HG03342 (cell line): Measurements from ENCODE around the gene SLC12A2.

Experiments used
- ATAC-seq: cut with Tn5 transposase; IDR thresholded peaks from one replicate; pipeline ENCODE4 v1.9.1; 2021; ENCODE audit warnings: mild to moderate bottlenecking, moderate library complexity; ENCODE audit not compliant: unreplicated experiment

The SLC12A2 gene

DNA sequence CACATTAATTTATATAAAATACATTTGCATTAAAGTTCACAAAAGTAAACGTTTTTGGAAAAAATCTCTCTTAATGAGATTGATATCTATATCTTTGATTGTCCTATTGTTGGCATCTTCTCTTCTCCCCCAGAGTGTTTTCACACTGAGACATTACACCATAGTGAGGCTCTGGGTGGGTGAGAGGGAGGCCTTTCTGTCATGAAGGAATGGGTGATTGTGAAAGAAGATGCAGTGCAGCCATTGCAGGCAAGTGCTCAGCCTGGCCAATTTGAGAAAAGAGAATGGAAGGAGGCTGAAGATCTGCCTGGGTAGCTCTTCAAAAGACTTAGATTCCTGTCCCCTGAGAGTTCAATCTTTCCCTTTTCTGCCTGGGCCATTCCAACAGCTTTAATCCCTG, 140.8 kb downstream of the SLC12A2 start:
- no peak for ATAC-seq

DNA sequence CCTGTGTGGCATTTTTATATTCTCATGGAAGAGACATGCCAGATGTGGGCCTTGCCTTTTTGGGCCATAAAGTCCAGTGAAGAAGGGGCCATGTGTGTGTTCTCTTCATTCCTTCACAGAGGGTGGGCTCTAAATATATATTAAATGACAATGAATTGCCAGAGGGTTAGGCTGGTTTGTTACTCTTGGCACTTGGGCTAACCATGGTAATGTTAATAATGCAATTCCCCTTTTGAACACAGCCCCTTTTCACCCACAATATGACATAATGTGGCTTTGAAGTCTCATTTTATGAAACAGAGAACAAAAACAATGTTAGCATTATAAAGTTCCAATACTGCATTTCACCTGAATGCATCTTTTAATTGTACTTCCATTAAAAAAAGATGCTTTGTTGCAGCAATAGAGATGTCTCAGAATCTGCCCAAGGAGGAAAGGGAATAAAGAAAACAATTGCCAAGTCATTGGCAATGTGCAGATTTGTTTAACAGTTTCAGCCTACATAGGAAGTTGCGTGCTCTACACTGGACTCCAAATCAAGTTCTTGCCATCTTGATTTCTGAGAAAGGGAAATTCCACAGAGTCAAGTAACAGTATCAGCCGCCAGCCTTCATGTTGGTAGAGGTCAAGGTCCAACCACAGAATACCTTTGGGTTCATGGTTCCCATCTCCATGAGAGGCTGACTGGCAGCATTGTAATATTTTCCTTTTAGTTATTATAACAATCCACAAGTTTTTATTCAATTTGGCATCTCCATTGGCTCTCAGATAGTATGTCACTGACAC, 141.9 kb downstream of the SLC12A2 start:
- ATAC-seq: no peak

DNA sequence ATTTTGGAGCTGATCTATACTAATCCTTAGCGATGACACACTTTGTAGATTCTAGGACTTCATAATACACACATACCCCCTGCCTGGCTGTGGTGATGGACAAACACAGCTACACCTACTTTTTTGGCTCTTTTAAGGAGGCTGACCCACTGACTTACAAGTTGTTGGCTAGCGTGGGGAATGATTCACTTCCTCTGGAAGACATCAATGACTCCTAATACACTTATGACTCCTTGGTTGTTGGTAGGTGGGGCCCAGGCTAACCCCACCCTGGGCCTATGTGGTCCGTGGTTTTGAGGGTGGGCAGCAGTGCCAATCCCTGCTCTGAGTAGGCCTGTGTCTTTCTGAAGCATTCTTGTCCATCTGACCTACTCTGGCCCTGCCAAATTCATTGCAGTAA, 144.4 kb downstream of the SLC12A2 start:
- ATAC-seq: no peak

DNA sequence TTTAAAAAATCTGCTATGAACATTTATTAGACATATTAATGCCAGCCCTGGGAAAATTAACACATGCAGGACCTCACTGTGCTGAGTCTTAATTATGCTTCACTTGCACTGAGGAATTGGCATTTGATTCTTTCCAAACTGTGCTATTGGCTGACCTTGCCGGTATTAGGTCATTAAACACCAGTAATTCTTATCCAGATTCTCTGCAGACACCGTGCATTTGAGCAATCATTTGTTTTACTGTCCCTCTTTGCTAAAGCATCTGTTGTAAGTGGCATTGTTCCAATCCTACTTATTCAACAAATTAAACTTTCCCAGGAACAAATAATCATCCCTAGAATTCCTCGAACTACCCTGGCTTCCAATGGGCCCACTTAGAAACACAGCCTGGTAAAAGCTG, 145.0 kb downstream of the SLC12A2 start:
- ATAC-seq: no peak

DNA sequence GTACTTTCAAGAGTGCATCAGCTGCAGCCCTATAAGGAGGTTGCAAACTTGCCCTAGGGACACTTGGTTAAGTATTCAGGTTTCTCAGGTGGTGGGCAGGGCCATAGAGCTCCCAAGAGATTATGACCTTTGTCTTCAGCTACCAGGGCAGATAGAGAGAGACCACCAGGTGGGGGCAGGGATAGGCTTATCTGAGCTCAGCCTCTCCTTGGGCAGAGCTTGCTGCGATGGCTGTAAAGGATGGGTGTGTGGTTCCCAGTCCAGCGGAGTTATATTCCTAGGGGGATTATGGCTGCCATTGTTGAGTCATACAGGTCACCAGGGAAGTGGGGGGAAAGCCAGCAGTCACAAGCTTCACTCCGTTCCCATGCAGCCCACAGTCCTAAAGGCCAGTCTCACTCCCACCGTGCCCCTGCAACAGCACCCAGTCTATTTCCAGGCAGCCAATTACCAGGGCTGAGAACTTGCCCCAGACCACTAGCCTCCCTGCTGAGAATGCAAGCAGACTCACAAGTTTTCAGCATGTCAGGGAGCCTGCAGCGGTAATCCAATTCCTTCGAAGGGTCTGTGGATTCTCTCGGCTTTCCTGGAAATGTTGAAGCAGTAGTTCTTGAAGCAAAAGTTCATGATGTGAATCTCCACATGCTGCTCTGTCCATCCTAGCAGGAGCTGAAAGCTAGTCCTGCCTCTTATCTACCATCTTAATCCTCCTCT, 151.5 kb downstream of the SLC12A2 start:
- ATAC-seq: no peak

DNA sequence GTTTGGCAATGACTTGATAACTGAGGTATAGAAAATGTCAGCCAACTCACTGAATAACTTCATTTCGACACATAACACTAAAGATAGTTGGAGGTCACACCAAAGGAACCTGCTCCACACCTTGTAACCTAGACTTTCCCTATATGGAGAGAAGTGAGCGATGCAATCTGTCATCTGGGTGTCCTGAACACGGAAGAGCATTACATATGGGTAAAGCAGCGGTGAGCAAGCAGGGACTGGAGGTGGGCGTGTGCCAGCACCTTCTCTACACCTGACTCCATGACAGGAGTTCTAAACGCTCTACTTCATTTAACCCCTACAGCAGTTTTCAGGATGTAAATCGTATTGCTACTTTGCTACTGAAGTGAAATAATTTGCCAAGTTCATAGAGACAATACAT, 152.8 kb downstream of the SLC12A2 start:
- ATAC-seq: no peak

DNA sequence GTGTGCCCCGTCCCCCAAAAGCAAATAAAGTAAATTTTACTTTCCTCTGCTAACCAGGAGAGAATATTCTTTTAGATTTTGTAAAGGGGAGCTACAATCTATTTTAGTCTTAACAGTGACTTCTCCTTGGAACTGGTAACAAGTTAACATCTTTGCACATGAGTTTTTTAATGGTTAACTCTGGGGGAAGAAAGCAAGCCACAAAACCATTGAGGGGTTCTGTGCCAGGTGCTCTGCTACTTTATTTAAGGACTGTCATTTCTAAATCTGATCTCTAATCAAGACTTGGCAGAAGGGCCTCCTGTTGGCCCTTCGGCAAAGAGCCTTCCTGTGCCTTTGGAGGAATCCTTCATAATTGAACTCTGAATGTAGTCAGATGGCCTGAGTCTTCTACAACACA, 153.4 kb downstream of the SLC12A2 start:
- no peak for ATAC-seq

DNA sequence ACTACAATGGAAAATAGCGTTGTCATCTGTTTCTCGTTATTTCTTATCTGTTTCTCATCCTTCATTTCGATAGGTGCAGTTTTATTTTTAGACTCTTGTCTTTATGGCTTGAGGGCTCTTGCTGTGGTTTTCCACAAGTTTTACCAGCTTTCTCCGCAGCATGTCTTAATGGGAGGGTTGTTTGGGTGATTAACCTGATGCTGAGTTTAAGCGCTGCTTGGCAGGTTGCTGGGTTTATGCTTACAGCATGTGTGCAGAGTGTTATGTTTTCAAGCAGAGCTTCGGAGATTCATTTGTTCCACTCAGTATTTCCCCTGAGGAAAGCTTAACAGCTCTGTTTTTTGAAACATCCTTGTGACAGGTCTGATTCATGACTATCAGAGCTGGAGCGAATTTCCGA, 154.0 kb downstream of the SLC12A2 start:
- ATAC-seq: no peak
